Duodenal mucosa (tissue), 2 donors: ENCODE results near the gene ARPP19.
"Not testable (repeated sequence)": the region's sequence is repeated elsewhere in the genome, so short reads cannot be mapped to it uniquely, and the experiment has no call there.

Experiments
- H3K27ac ChIP-seq: one replicate; pipeline ENCODE4 v1.7.0; 2013; ENCODE audit warnings: low read depth, low read length
- H3K27me3 ChIP-seq, 2 donors: one replicate each; pipeline ENCODE4 v1.7.0; 2013; ENCODE audit warnings: low read length in 2 of 2, control low read depth in 1 of 2; ENCODE audit not compliant: insufficient read depth in 2 of 2, control insufficient read depth in 1 of 2
- H3K36me3 ChIP-seq, 2 donors: one replicate each; pipeline ENCODE4 v1.7.0; 2013; ENCODE audit warnings: low read length in 2 of 2, control low read depth in 1 of 2; ENCODE audit not compliant: insufficient read depth in 2 of 2, control insufficient read depth in 1 of 2
- H3K4me1 ChIP-seq, 2 donors: one replicate each; pipeline ENCODE4 v1.7.0; 2013; ENCODE audit warnings: low read length in 2 of 2, control low read depth in 1 of 2; ENCODE audit not compliant: insufficient read depth in 2 of 2, control insufficient read depth in 1 of 2
- H3K4me3 ChIP-seq, 2 donors: one replicate each; pipeline ENCODE4 v1.7.0; 2013; ENCODE audit warnings: low read length in 2 of 2, low read depth in 1 of 2
- H3K9ac ChIP-seq, 2 donors: one replicate each; pipeline ENCODE4 v1.7.0; 2013; ENCODE audit warnings: low read length in 2 of 2, low read depth in 1 of 2
- H3K9me3 ChIP-seq, 2 donors: one replicate each; pipeline ENCODE4 v1.7.0; 2013; ENCODE audit warnings: low read length in 2 of 2, control low read depth in 1 of 2; ENCODE audit not compliant: control insufficient read depth in 1 of 2

Gene ARPP19

GRCh38 chr15:52567871-52568600 is 794 bp downstream of the ARPP19 start:
- H3K9ac ChIP-seq: peak overlapping the region; percentile 71 to 96
- peaks cover 17 to 27% of the 10 kb centered on the region in 2 donors for H3K4me1 ChIP-seq
- peak overlapping the region; percentile 92 for H3K27ac ChIP-seq

GRCh38 chr15:52566889-52567288 is 1.9 kb downstream of the ARPP19 start:
- Histone ChIP-seq H3K27ac (no peak overlapping the region), H3K4me3 (peak overlapping the region; percentile 72 to 79), H3K9ac (peak overlapping the region; percentile 71 to 96), H3K4me1 (peaks cover 17 to 27% of the 10 kb centered on the region in 2 donors), H3K36me3 (no peaks in the 10 kb centered on the region), H3K9me3 (no peaks in the 10 kb centered on the region), H3K27me3 (no peaks in the 10 kb centered on the region)

More at GRCh38 chr15:52567871-52568600, 794 bp downstream of the ARPP19 start:
- Histone ChIP-seq H3K27me3 (no peaks in the 10 kb centered on the region), H3K9me3 (no peaks in the 10 kb centered on the region), H3K4me3 (peak overlapping the region; percentile 72 to 79), H3K36me3 (no peaks in the 10 kb centered on the region)

GRCh38 chr15:52565417-52566358 is 3.1 kb downstream of the ARPP19 start:
- H3K4me3 ChIP-seq, H3K27ac ChIP-seq, H3K36me3 ChIP-seq, H3K9me3 ChIP-seq, H3K27me3 ChIP-seq, H3K9ac ChIP-seq: not testable (repeated sequence)
- H3K4me1 ChIP-seq: peaks cover 21 to 31% of the 10 kb centered on the region in 2 donors

- Histone ChIP-seq H3K27me3 (no peaks in the 10 kb centered on the region), H3K4me1 (peaks cover 24 to 38% of the 10 kb centered on the region in 2 donors), H3K4me3 (no peak overlapping the region), H3K27ac (no peak overlapping the region), H3K9me3 (no peaks in the 10 kb centered on the region), H3K9ac (no peak overlapping the region), H3K36me3 (peaks cover 0 to 5% of the 10 kb centered on the region in 2 donors)
Measured at GRCh38 chr15:52563501-52564060, 5.2 kb downstream of the ARPP19 start.

GRCh38 chr15:52559575-52559974 is 9.3 kb downstream of the ARPP19 start:
- no peak overlapping the region for H3K27ac ChIP-seq
- no peaks in the 10 kb centered on the region for H3K9me3 ChIP-seq
- peaks cover 5 to 10% of the 10 kb centered on the region in 2 donors for H3K36me3 ChIP-seq
- no peak overlapping the region for H3K9ac ChIP-seq
- no peak overlapping the region for H3K4me3 ChIP-seq
- peaks cover 6 to 20% of the 10 kb centered on the region in 2 donors for H3K4me1 ChIP-seq
- no peaks in the 10 kb centered on the region for H3K27me3 ChIP-seq

GRCh38 chr15:52559022-52559421 is 9.8 kb downstream of the ARPP19 start:
- Histone ChIP-seq H3K9ac (no peak overlapping the region), H3K4me3 (no peak overlapping the region), H3K36me3 (peaks cover 5 to 13% of the 10 kb centered on the region in 2 donors), H3K27me3 (no peaks in the 10 kb centered on the region), H3K4me1 (peaks cover 6 to 16% of the 10 kb centered on the region in 2 donors), H3K27ac (no peak overlapping the region), H3K9me3 (no peaks in the 10 kb centered on the region)

- Histone ChIP-seq H3K27ac (no peak overlapping the region), H3K9ac (no peak overlapping the region), H3K9me3 (no peaks in the 10 kb centered on the region), H3K4me3 (no peak overlapping the region), H3K36me3 (peaks cover 5 to 21% of the 10 kb centered on the region in 2 donors), H3K27me3 (no peaks in the 10 kb centered on the region), H3K4me1 (peaks cover 6 to 11% of the 10 kb centered on the region in 2 donors)
Measured at GRCh38 chr15:52558196-52558595, 10.6 kb downstream of the ARPP19 start.

- Histone ChIP-seq H3K9me3 (no peaks in the 10 kb centered on the region), H3K27me3 (no peaks in the 10 kb centered on the region), H3K27ac (no peak overlapping the region), H3K4me3 (no peak overlapping the region), H3K36me3 (peaks cover 5 to 22% of the 10 kb centered on the region in 2 donors), H3K9ac (no peak overlapping the region), H3K4me1 (peaks cover 6 to 11% of the 10 kb centered on the region in 2 donors)
Measured at GRCh38 chr15:52557274-52557641, 11.6 kb downstream of the ARPP19 start.

- Histone ChIP-seq H3K4me1 (peaks cover 6 to 11% of the 10 kb centered on the region in 2 donors), H3K36me3 (peaks cover 5 to 28% of the 10 kb centered on the region in 2 donors), H3K9me3 (no peaks in the 10 kb centered on the region), H3K27me3 (no peaks in the 10 kb centered on the region), H3K9ac (no peak overlapping the region), H3K4me3 (no peak overlapping the region), H3K27ac (no peak overlapping the region)
Measured at GRCh38 chr15:52556524-52557273, 12.1 kb downstream of the ARPP19 start.
